HG03520 (cell line): ENCODE results near the gene TXNRD2.
"Not testable (repeated sequence)": the region's sequence is repeated elsewhere in the genome, so short reads cannot be mapped to it uniquely, and the experiment has no call there.

Source experiments
- ATAC-seq: cut with Tn5 transposase; IDR thresholded peaks from one replicate; pipeline ENCODE4 v1.9.1; 2021; ENCODE audit warnings: mild to moderate bottlenecking, moderate library complexity; ENCODE audit not compliant: unreplicated experiment

Gene TXNRD2

DNA sequence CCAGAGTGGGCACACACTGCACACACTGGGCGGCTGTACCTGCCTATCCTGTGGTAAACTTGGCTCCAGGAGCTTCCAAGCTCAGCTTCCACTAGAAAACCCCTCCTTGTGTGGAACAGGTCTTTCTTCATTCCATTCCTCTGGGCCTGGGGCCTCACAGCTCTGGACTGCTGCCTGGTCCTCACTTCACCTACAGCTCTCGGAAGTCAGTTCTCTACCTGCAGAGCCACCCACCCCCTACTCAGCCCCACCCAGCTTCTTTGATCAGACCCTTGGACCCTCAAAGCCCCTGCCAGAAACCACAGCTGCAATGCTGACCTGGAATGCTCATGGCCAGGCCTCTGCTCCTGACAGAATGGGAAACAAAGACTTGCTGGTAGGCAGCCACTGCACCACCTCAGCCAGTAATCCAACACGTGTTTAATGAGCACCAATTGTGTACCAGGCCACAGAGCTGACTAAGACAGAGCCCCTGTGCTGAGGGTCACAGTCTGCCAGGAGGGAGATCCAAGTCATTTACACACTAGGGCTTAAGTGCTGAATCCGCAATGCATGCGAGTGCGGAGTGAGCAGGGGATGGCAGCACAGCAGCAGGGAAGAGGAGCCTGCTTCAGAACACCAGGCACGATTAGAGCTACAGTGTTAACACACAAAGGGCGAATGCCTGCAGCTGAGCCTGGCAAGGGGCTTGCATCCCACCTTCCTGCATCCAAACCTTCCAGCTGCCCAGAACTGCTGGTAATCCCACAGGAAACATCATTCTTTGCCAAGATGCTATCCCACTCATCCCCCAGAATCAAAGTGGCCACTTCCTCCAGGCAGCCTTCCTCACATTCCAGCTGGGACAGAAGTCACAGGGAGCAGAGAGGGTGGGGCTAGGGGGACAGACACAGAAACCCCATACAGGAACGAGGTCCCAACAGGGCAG lies 91.5 kb downstream of the TXNRD2 start:
- no peak for ATAC-seq

DNA sequence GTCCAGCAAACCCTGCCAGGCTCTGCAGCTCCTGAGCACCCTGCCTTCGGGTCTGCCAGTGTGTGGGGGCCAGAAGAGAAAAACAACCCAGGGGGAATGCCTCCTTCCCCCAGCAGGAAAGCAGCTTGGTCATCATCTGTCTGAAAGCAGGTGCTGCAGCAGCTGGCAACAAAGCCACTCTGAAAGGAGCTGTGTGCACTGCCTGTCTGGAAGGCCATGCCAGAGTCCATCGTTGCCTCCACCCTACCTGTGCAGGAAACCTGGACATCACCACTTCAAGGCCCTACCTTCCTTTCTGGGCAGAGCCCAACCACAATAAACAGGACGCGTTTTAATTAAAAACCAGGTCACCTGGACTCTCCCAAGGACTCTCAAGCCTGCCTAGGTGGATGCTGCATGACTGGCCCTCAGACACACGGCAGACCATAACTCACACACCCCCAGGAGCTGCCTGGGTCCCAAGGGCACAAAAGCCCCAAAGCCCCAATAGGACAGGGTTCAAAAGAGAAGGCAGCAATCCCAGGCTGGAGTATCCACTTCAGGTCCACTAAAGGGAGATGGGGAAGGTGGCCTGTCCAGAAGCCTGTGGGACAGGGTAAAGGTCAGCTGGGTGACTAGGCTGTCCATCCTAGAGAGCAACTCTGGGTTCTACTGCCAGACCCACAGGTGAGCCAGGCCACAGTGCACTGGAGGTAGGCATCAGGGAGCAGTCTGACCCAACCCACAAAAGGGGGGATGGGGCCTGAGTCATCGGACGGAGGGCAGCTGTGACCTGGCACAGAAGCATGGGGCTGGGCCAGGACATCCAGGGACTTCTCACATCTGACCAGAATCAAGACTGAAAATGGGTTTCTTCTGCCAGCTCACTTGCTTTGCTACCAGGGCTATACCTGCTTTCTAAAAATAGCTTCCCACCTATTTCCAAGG lies 93.1 kb downstream of the TXNRD2 start:
- no peak for ATAC-seq

DNA sequence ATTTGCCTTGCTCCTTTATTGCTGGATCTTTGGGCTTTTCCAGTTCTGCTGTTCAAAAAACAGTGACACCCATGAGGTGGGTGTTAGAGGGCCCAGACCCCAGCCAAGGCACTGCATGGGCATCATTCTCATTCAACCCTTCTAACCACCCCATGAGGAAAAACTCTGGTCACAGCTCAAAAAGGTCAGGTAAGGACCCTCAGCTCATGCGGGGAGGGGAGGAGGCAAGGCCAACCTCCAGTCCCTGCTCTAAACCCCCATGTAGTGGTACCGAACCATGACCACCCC lies 94.3 kb downstream of the TXNRD2 start:
- no peak for ATAC-seq

DNA sequence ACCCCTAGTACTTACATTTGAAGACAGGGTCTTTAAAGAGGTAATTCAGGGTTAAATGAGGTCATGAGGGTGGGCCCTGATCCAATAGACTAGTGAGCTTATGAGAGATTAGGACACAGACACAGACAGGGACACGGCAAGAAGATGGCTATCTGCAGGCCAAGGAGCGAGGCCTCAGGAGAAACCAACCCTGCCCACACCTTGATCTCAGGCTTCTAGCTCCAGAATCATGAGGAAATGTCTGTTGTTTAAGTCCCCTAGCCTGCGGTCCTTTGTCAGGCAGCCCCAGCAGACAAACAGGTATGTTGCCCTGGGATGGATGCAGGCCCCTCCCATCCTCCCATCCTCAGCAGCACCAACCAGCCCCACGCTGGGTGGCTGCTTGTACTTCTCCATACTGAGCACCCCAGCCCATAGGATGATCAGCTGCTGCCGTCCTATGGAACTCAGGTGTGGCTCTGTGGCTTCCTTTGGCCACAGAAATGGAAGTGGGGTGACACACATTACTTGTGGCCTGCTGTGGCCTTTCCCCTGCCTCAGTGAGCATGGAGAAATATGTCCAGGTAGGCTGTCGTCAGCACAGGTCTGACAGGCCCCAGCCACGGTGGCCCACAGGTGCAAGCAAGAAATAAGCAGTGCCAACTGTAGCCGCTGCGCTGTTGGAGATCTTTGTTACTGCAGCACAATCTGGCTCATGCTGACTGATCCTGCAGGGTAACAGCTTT lies 94.8 kb downstream of the TXNRD2 start:
- ATAC-seq = no peak

DNA sequence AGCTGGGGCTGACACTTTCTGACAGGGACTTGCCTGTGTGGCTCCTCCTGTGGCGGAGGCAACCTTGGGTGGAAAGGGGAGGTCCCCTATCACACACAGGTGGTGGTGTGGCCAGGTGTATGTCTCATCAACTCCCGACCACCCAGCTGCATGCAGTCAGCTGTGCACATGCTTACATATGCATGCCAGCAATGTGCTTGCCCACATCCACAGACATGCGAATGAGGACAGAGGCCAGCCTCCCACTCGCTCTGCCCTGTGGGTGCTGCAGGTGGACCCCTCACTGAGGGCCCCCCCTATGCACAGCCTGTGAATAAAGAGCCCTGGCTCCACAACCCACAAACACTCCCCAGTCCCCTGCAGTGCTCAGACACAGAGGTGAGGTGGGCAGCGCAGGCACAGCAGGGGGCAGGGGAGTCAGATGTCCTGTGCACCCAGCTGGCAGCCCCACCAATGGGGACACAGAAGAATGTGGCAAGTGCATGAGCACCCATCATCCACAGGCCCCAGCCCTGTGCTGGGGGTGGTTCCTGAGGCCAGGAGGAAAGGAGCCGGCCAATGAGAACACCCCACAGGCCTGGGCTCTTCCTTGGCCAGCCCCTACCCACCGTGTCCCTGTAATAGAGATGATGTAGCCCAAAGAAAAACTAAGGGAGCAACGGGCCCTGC lies 96.4 kb downstream of the TXNRD2 start:
- no peak for ATAC-seq

DNA sequence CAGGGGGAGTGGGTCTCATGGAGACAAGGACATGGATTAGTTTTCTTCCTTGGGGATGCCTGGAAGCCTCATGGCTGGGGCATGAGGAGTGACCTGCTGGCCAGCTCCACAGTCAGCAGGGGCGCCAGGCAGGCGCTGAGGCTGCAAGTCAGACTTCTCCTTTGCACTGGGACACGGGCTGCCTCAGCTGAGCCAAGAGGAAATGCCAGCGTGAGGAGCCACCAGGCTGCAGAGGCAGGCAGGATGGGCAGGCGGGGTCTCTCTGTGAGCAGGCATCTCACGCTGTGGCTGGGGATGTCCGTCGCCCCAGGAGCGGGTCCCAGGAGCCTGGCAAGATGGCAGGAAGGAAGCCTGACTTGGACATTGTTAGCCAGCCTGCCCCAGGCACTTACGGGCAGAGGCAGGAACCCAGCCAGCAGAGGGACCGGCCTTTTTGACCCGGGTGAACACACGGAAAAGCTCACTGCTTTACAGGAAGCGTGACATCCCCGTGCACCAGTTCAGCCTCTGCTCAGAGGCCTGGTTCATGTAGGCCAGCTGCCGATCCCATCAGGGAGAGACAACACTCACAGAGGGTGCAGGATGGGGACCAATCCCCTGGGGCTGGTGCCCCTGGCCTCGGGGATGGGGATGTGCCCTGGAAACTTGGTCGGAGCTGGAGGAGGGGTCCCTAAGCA lies 97.1 kb downstream of the TXNRD2 start:
- no peak for ATAC-seq

DNA sequence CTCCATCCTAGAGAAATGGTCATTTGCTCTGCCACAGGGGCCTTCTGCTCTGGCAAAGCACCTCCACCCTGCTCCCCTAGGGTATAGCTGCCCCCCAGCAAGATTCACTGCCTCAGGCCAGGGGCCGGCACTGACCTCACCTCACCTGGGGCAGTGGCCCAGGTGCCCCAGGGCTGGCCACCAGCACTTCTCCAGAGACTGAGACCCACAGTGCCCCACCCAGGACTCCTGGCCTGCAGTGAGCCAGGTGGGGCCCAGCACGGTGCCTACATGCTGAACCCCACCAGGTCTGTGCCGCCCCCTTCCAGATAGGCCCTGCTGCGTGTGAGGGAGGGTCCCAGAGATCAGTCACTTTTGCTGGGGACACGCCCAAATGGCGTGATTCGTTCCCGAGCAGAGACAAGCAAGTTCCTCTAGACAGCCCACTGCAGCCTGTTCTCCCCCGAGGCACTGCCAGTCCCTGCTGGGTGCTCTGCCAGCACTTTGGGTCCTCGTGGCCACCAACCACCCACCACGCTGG lies 97.7 kb downstream of the TXNRD2 start:
- no peak for ATAC-seq

DNA sequence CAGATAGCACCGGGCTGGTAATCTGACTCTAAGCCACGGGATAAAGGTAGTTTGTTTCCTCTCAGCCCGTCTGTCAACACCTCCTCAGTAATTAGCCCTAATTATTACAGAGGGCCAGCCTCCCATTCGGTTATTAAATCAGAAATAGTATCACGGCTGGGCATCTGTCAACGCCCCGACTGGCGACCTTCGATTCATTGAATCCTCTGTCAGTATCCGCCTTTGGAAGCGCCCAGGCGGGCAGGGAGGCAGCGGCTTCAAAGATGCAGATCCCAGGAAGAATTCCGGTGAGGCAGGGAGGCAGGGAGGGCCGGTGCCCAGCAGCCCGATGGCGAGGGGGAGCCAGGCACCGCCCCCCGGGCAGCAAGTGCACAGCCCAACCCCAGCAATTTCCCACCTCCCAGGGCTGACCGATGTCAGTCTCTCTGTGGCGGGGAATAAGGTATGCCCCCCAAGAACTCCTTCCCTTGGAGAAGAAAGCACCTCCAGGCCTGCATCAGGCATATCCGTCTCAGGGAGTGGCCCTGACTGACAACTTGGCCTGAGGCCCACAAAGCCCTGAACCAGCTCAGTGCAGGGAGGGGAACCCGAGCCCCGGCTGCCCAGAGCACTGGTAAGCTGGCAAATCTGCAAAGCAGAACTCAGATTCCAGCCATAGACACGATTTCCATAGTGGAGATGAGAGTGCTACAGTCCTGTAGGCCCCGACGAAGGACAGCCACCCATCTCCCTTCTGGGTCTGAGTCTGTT lies 98.3 kb downstream of the TXNRD2 start:
- no peak for ATAC-seq

DNA sequence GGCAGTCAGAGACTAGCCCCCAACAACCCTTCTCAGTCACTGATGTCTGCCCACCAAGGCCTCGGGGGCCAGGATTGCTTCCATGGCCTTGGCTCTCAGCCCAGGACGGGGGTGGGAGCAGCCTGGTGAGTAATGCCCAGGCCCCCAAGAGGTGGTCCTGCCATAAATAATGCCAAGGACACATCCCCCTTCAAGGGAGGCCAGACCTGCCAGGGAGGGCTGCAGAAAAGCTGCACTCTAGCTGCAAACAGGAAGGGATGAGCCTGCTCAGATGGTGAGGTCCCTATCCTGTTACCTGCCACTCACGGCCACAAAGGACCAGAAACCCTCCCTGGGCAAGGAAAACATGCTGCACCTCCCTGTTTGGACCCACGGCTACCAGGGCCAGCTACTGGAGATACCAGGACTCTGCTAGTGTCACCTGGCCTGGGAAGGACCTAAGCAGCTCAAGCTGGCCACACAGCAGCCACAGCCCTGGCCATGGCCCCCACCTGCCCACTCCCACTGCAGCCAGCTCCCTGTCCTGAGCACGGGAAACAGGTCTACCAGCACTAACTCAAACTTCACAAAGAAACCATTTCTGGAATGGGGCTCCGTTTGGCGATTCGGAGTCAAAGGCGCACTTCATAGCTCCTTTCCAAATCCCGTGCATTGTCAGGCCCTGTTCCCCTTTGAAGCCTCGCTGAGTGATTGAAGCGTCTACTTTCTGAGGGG lies 99.1 kb downstream of the TXNRD2 start:
- ATAC-seq = no peak

DNA sequence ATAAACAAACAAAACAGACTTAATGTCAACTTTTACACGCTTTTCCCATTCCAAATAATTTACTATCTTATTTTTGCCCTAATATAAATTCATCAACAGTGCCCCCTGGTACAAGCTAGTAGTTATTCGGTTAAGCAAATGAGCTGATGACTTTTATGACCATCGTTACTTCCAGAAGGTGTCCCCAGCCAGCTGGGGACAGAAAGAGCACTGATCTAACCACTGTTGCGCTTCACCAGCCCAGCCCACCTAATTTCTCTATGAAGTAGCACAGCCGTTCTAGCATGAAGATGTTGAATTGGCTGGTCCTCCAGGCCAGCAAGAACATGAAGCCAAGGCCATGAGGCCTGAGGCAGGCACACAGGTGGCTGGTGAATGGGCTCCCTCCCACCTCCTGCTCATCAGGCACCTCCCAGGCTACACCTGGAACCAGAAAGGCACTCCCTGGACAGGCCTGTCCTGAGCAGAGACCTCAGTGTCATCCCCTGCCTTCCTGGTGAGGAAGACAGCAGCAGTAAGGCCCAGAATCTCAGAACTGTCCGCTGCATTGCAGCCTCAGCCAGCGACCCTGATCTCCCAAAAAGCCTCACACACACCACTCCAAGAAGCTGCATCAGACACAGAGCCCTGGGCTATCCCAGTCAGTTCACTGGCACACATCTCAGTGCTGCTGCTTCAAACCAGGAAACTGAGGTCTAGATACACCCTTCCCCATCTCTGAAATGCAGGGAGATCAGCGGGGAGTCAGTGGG lies 99.8 kb downstream of the TXNRD2 start:
- ATAC-seq = no peak

DNA sequence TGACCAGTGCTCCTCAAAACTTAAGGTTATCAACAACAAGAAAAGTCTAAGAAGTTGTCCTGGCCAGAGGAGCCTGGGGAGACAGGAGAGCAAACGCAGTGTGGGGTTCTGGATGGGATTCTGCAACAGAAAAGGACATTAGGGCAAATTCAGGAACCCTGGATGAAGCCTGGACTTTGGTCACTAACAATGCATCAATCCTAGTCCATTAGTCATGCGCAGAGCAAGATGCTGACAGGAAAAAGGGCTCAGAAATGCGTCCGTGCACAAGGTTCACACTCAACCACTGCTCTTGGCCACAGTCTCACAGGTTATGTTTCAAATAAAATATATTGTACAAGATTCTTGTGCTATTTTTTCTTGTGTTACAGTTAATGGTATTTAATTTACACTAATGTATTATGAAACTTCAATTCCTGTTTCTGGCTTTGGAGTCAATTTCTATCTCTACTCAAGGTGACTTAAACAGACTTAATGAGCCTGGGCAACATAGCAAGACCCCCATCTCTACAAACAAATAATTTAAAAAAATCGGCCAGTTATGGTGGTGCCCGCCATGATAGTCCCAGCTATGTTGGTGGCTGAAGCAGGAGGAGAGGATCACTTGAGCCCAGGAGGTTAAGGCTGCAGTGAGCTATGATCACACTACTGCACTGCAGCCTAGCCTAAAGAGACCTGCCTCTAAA lies 100.5 kb downstream of the TXNRD2 start:
- no peak for ATAC-seq

DNA sequence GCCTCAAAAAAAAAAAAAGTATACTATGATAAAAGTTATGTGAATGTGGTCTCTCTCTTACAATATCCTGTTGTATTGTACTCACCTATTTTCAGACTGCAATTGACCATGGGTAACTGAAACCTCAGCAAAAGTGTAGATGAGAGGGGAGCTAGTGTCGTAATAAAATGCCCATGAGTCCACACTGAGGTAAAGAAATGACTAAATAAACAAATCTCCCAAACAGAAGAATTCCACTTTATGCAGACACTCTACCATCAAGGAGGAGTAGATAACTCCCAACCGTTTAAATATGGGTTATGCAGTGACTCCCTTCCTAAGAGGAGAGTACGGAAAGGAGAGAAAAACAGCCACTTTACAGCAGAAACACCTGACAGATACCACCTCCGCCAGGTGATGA lies 101.6 kb downstream of the TXNRD2 start:
- no peak for ATAC-seq

DNA sequence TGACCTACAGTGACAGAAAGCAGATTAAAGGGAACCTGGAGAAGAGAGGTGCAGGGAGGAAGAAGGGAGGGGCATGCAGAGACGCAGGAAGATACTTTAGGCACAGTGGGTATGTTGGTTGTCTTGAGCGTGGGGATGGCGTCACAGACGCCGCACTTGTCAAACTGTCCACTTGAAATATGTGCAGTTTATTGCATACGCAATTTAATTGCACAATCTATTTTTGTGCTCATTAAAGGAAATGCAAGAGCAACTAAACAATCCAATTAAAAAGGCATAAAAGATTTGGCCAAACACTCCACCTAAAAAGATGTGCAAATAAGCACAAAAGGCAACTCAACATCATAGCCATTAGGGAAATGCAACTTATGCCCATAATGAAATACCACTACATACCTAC lies 103.7 kb downstream of the TXNRD2 start:
- no peak for ATAC-seq

DNA sequence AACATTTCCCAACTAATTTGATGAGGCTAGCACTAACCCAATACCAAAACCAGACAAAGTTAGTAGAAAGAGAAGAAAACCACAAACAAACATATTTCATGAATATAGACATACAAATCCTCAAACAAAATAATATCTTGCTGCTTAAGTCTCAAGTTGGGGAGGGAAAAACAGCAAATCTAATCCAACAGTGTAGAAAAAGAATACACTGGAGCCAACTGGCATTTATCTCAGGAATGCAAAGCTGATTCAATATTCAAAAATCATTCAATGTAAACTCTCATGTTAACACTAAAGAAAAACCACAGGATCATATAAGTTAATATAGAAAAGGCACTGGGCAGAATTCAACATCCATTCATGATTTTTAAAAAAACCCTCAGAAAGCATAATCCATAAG lies 105.1 kb downstream of the TXNRD2 start:
- no peak for ATAC-seq

DNA sequence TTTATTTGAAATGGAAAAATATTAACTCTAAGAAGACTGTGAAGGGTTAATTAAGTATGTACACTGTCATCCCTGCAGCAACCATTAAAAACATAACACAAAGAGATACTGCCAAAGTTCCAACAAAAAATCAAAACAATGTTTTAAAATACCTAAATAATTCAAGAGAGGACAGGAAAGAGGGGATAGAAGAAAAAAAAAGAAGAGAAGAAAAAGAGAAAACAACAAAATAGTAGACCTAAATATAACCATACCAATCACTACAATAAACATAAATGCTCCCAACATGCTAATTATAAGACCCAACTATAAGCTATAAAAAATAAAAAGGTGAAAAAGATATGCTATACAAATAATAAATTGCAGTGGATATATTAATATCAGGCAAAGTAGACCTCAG lies 107.0 kb downstream of the TXNRD2 start:
- no peak for ATAC-seq

DNA sequence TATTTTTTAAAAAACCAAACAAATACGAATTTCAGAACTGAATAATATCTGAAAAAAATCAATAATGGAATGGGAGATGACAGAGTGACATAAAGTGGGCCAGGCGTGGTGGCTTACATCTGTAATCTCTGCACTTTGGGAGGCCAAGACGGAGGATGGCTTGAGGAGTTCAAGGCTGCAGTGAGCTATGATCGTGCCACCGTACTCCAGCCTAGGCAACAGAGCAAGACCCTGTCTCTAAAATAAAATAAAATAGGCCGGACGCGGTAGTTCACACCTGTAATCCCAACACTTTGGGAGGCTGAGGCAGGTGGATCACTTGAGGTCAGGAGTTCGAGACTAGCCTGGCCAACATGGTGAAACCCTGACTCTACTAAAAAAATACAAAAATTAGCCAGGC lies 108.3 kb downstream of the TXNRD2 start:
- ATAC-seq = not testable (repeated sequence)

DNA sequence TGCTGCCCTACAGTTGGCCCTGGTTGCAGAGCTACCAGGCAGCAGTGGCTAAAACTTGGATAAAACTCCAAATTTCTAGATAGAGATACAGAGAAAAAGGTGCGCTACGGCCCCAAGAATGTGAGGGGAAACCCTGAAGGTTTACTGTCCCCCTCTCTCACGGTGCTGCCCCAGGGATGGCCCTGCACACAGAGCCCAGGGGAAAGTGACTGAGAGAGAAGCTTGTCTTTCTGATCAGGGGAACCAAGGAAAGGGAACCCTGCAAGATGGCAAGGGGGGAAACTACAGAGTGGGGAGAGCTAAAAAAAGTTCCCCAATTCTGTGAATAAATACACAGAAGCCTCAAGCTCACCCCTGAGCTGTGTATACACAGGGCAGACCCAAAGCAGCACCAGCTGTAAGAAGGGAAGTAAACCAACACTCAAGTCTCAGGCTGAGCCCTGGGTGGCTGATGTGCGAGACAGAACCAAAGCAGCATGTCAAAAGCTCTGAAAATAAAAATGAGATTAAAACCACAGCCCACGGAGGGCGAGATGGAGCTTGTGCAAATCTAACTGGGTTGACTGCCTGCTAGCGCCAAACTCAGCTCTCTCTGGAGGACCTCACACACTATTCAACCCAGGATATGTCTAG lies 109.0 kb downstream of the TXNRD2 start:
- no peak for ATAC-seq
